Panc1 (cell line): ENCODE measurements around the gene SBNO2. TPM values are rescaled to one million over a fixed set of nuclear protein-coding genes. Genes with fewer than 3 reads are reported as not detected.
A peak's percentile ranks its signal among the peaks of the same experiment; 100 is the strongest.

Experiments used
- ATAC-seq: fragments of 200-7000 bp; cut with Tn5 transposase; 2 replicates; pipeline ENCODE4 v1.9.1; 2020; ENCODE audit warnings: mild to moderate bottlenecking, moderate library complexity
- BruUV-seq: library from RNA; stranded (reverse); fragments of 400-500 nt; replicated peaks from 2 replicates; lab custom pipeline; 2021; lab: Mats Ljungman, UMichigan
- CTCF ChIA-PET: fragments of 300-600 bp; sonication (Branson Sonifier 250); formaldehyde crosslinking; loops from one replicate; lab custom pipeline; 2022; ENCODE audit warnings: antibody characterized with exemption; lab: Charles Lee
- POLR2A ChIA-PET: fragments of 300-600 bp; sonication (Branson Sonifier 250); formaldehyde crosslinking; loops from one replicate; lab custom pipeline; 2022; ENCODE audit warnings: antibody characterized with exemption; lab: Charles Lee
- DNase-seq: peaks from one replicate; pipeline ENCODE4 v3.0.0-alpha.2; 2010; ENCODE audit warnings: low read depth, low spot score
- H3K27ac ChIP-seq: 2 replicates; pipeline ENCODE4 v1.5.1; 2011; ENCODE audit warnings: mild to moderate bottlenecking, low read length, inconsistent platforms
- H3K27me3 ChIP-seq: fragments of 200-500 bp; sonication (Bioruptor generic); 2 replicates; pipeline ENCODE4 v1.6.0; 2014; ENCODE audit warnings: low read length, inconsistent platforms; ENCODE audit not compliant: control insufficient read depth, insufficient read depth
- H3K36me3 ChIP-seq: fragments of 200-500 bp; sonication (Bioruptor generic); 2 replicates; pipeline ENCODE4 v1.5.1; 2014; ENCODE audit warnings: inconsistent platforms, mild to moderate bottlenecking, low read length, moderate library complexity; ENCODE audit not compliant: control insufficient read depth, insufficient read depth
- H3K4me1 ChIP-seq: 2 replicates; pipeline ENCODE4 v1.5.1; 2011; ENCODE audit warnings: inconsistent platforms, mild to moderate bottlenecking, low read length, moderate library complexity; ENCODE audit not compliant: control insufficient read depth, insufficient read depth
- H3K4me3 ChIP-seq, 2 experiments: 2 replicates each; pipeline ENCODE4 v1.5.1; 2011 to 2012; ENCODE audit warnings: low read depth in 2 of 2, low read length in 2 of 2, mild to moderate bottlenecking in 2 of 2, inconsistent platforms in 1 of 2, moderate library complexity in 1 of 2
- H3K9me3 ChIP-seq: fragments of 200-500 bp; sonication (Bioruptor generic); 2 replicates; pipeline ENCODE4 v1.5.1; 2014; ENCODE audit warnings: low read depth, mild to moderate bottlenecking, inconsistent platforms, low read length, moderate library complexity; ENCODE audit not compliant: control insufficient read depth, insufficient read depth
- POLR2AphosphoS5 ChIP-seq: IDR thresholded peaks from 2 replicates; pipeline ENCODE4 v1.6.1; 2012; ENCODE audit warnings: mild to moderate bottlenecking, low read depth, low read length, moderate library complexity
- SIN3A ChIP-seq: IDR thresholded peaks from 2 replicates; pipeline ENCODE4 v1.6.1; 2012; ENCODE audit warnings: low read depth, mild to moderate bottlenecking, low read length, moderate library complexity, borderline replicate concordance; ENCODE audit not compliant: insufficient read depth
- TCF7L2 ChIP-seq: IDR thresholded peaks from 2 replicates; pipeline ENCODE4 v1.6.1; 2011; ENCODE audit warnings: mild to moderate bottlenecking, low read depth, low read length, inconsistent platforms
- in situ Hi-C: cut with HindIII; loops from 2 replicates; pipeline ENCODE4 v1.10.0; 2016; ENCODE audit warnings: low sequenced_read_pairs, low pct_unique_long_range_greater_than_20kb
- intact Hi-C: fragments of 100-400 bp; cut with micrococcal nuclease; formaldehyde crosslinking; loops from one replicate; pipeline ENCODE4 v1.10.0; 2022; ENCODE audit not compliant: unreplicated experiment
- total RNA-seq: library from RNA; stranded (reverse); gene quantifications from one replicate; pipeline ENCODE4 v1.2.1, GENCODE V29; 2021; ENCODE audit not compliant: unreplicated experiment
- TF ChIP-seq, protein P1 (sequence below): fragments of 450-650 bp; IDR thresholded peaks from 2 replicates; pipeline ENCODE4 v1.5.1; 2017; ENCODE audit warnings: mild to moderate bottlenecking
- TF ChIP-seq, protein P2 (sequence below), 2 experiments: IDR thresholded peaks; 2 replicates each; pipeline ENCODE4 v1.6.1; 2011 to 2012; ENCODE audit warnings: low read depth in 2 of 2, control low read depth in 1 of 2, low read length in 1 of 2, mild to moderate bottlenecking in 1 of 2, moderate library complexity in 1 of 2; ENCODE audit not compliant: insufficient read depth in 1 of 2

SBNO2 gene
- total RNA-seq, 1 experiment from 2014 or later, result 101 TPM

DNA sequence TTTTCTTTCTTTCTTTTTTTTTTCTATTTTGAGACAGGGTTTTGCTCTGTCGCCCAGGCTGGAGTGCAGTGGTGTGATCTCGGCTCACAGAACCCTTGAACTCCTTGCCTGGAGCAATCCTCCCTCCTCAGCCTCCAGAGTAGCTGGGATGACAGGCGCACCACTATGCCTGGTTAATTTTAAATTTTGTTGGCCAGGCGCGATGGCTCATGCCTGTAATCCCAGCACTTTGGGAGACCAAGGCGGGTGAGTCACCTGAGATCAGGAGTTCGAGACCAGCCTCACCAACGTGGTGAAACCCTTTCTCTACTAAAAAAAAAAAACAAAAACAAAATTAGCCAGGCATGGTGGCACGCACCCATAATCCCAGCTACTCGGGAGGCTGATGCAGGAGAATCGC, 8.7 kb upstream of the SBNO2 start:
- Histone ChIP-seq H3K4me3 (no peak overlapping the region), H3K27me3 (no peaks in the 10 kb centered on the region), H3K4me1 (peaks cover 51% of the 10 kb centered on the region), H3K36me3 (no peaks in the 10 kb centered on the region), H3K9me3 (no peaks in the 10 kb centered on the region), H3K27ac (peak overlapping the region; percentile 72)
- TF ChIP-seq, protein P1, sequence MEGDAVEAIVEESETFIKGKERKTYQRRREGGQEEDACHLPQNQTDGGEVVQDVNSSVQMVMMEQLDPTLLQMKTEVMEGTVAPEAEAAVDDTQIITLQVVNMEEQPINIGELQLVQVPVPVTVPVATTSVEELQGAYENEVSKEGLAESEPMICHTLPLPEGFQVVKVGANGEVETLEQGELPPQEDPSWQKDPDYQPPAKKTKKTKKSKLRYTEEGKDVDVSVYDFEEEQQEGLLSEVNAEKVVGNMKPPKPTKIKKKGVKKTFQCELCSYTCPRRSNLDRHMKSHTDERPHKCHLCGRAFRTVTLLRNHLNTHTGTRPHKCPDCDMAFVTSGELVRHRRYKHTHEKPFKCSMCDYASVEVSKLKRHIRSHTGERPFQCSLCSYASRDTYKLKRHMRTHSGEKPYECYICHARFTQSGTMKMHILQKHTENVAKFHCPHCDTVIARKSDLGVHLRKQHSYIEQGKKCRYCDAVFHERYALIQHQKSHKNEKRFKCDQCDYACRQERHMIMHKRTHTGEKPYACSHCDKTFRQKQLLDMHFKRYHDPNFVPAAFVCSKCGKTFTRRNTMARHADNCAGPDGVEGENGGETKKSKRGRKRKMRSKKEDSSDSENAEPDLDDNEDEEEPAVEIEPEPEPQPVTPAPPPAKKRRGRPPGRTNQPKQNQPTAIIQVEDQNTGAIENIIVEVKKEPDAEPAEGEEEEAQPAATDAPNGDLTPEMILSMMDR, result no peak
- TF ChIP-seq POLR2AphosphoS5 (no peak), SIN3A (no peak), TCF7L2 (no peak)
- DNase-seq (no peak), ATAC-seq (no peak)
- BruUV-seq, result no TSS peak
- POLR2A ChIA-PET, result no interaction called here
- CTCF ChIA-PET, result no interaction called here
- in situ Hi-C loops, result no loop called here
- intact Hi-C loops, result no loop called here

DNA sequence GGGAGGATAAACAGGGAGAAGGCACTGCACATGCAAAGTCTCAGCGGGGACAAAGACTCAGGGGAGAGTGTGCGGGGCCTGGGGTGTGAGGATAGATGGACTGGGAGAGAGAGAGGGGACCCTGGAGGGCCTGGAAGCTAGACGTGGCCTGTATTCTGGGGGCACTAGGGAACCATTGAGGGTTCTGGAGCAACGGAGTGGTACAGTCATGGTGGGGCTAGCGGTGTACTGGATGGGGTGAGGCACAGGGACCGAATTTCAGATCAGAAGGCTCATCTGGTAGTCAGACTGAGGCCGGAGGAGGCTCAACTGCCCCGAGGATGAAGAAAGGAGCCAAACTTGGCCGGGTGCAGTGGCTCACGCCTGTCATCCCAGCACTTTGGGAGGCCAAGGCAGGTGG, 8.0 kb upstream of the SBNO2 start:
- Histone ChIP-seq H3K27ac (peak overlapping the region; percentile 72), H3K36me3 (no peaks in the 10 kb centered on the region), H3K4me1 (peaks cover 57% of the 10 kb centered on the region), H3K9me3 (no peaks in the 10 kb centered on the region), H3K4me3 (no peak overlapping the region), H3K27me3 (no peaks in the 10 kb centered on the region)
- in situ Hi-C loops, result no loop called here
- TF ChIP-seq, protein P1, result no peak
- TF ChIP-seq, protein P2, sequence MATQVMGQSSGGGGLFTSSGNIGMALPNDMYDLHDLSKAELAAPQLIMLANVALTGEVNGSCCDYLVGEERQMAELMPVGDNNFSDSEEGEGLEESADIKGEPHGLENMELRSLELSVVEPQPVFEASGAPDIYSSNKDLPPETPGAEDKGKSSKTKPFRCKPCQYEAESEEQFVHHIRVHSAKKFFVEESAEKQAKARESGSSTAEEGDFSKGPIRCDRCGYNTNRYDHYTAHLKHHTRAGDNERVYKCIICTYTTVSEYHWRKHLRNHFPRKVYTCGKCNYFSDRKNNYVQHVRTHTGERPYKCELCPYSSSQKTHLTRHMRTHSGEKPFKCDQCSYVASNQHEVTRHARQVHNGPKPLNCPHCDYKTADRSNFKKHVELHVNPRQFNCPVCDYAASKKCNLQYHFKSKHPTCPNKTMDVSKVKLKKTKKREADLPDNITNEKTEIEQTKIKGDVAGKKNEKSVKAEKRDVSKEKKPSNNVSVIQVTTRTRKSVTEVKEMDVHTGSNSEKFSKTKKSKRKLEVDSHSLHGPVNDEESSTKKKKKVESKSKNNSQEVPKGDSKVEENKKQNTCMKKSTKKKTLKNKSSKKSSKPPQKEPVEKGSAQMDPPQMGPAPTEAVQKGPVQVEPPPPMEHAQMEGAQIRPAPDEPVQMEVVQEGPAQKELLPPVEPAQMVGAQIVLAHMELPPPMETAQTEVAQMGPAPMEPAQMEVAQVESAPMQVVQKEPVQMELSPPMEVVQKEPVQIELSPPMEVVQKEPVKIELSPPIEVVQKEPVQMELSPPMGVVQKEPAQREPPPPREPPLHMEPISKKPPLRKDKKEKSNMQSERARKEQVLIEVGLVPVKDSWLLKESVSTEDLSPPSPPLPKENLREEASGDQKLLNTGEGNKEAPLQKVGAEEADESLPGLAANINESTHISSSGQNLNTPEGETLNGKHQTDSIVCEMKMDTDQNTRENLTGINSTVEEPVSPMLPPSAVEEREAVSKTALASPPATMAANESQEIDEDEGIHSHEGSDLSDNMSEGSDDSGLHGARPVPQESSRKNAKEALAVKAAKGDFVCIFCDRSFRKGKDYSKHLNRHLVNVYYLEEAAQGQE (IDR thresholded peaks at IDR 0.05; ENCODE audit: insufficient read depth in 1 of 2, low read depth in 2 of 2, low read length in 1 of 2), result no peak
- TF ChIP-seq SIN3A (no peak), TCF7L2 (no peak), POLR2AphosphoS5 (no peak)
- intact Hi-C loops, result no loop called here
- ATAC-seq, result no peak
- BruUV-seq, result no TSS peak
- no peak for DNase-seq
- ChIA-PET CTCF (no interaction called here), POLR2A (no interaction called here)
